SK-N-SH treated with all-trans-retinoic acid at 6 μM for 48 hours (cell line): Measurements from ENCODE around the gene CRIP3.

ENCODE experiments used
- ATAC-seq: fragments of 200-7000 bp; cut with Tn5 transposase; 3 replicates; pipeline ENCODE4 v1.9.1; 2020; ENCODE audit warnings: mild to moderate bottlenecking, moderate library complexity
- ARNTL ChIP-seq: fragments of 450-650 bp; formaldehyde crosslinking; IDR thresholded peaks from 2 replicates; pipeline ENCODE4 v1.5.0; 2020; ENCODE audit warnings: low read depth, mild to moderate bottlenecking, moderate library complexity, borderline replicate concordance
- CSDC2 ChIP-seq: fragments of 250-450 bp; sonication (Bioruptor Pico); IDR thresholded peaks from 2 replicates; pipeline ENCODE4 v1.5.0; 2020; ENCODE audit warnings: mild to moderate bottlenecking, moderate library complexity
- ESRRG ChIP-seq: fragments of 250-450 bp; sonication (Bioruptor Pico); IDR thresholded peaks from 2 replicates; pipeline ENCODE4 v1.6.1; 2021; ENCODE audit warnings: mild to moderate bottlenecking
- GLIS3 ChIP-seq: fragments of 250-450 bp; sonication (Bioruptor Pico); IDR thresholded peaks from 2 replicates; pipeline ENCODE4 v1.5.0; 2020; ENCODE audit warnings: mild to moderate bottlenecking, moderate library complexity
- ISL1 ChIP-seq: fragments of 250-450 bp; sonication (Bioruptor Pico); IDR thresholded peaks from 2 replicates; pipeline ENCODE4 v2.1.2; 2022; ENCODE audit warnings: mild to moderate bottlenecking, moderate library complexity
- OSR1 ChIP-seq: fragments of 250-450 bp; sonication (Bioruptor Pico); IDR thresholded peaks from 2 replicates; pipeline ENCODE4 v1.8.0; 2022; ENCODE audit warnings: moderate library complexity, mild to moderate bottlenecking, inconsistent platforms
- POU6F1 ChIP-seq: fragments of 250-450 bp; sonication (Bioruptor Pico); IDR thresholded peaks from 2 replicates; pipeline ENCODE4 v1.8.0; 2021; ENCODE audit warnings: low read depth, mild to moderate bottlenecking, moderate library complexity, borderline replicate concordance
- PPARA ChIP-seq: fragments of 250-450 bp; sonication (Bioruptor Pico); IDR thresholded peaks from 2 replicates; pipeline ENCODE4 v1.5.0; 2020; ENCODE audit warnings: mild to moderate bottlenecking, borderline replicate concordance
- RARB ChIP-seq: fragments of 250-450 bp; sonication (Bioruptor Pico); IDR thresholded peaks from 2 replicates; pipeline ENCODE4 v1.8.0; 2021; ENCODE audit warnings: mild to moderate bottlenecking, moderate library complexity
- SNAI2 ChIP-seq: fragments of 250-450 bp; sonication (Bioruptor Pico); IDR thresholded peaks from 2 replicates; pipeline ENCODE4 v1.5.0; 2020; ENCODE audit warnings: mild to moderate bottlenecking, moderate library complexity
- TCF4 ChIP-seq: fragments of 250-450 bp; sonication (Bioruptor Pico); IDR thresholded peaks from 2 replicates; pipeline ENCODE4 v1.8.0; 2021; ENCODE audit warnings: mild to moderate bottlenecking, moderate library complexity, borderline replicate concordance
- TOX ChIP-seq: fragments of 250-450 bp; sonication (Bioruptor Pico); IDR thresholded peaks from 2 replicates; pipeline ENCODE4 v1.8.0; 2021; ENCODE audit warnings: mild to moderate bottlenecking, moderate library complexity, borderline replicate concordance
- TSHZ2 ChIP-seq: fragments of 250-450 bp; sonication (Bioruptor Pico); IDR thresholded peaks from 2 replicates; pipeline ENCODE4 v1.5.0; 2020; ENCODE audit warnings: mild to moderate bottlenecking, moderate library complexity
- ZC3H10 ChIP-seq: fragments of 250-450 bp; sonication (Bioruptor Pico); IDR thresholded peaks from 2 replicates; pipeline ENCODE4 v1.5.1; 2021; ENCODE audit warnings: mild to moderate bottlenecking, moderate library complexity
- ZFP3 ChIP-seq: fragments of 250-450 bp; sonication (Bioruptor Pico); IDR thresholded peaks from 2 replicates; pipeline ENCODE4 v1.5.0; 2020; ENCODE audit warnings: mild to moderate bottlenecking, moderate library complexity
- ZFP30 ChIP-seq: fragments of 450-650 bp; formaldehyde crosslinking; IDR thresholded peaks from 2 replicates; pipeline ENCODE4 v1.5.0; 2022; ENCODE audit warnings: mild to moderate bottlenecking, moderate library complexity
- ZNF565 ChIP-seq: fragments of 450-650 bp; formaldehyde crosslinking; conservative IDR thresholded peaks from 2 replicates; pipeline ENCODE4 v1.5.0; 2020; ENCODE audit warnings: low read depth, mild to moderate bottlenecking, moderate library complexity
- ZNF70 ChIP-seq: fragments of 450-650 bp; formaldehyde crosslinking; IDR thresholded peaks from 2 replicates; pipeline ENCODE4 v1.5.0; 2020; ENCODE audit warnings: mild to moderate bottlenecking, moderate library complexity
- ZNF8 ChIP-seq: fragments of 450-650 bp; formaldehyde crosslinking; IDR thresholded peaks from 2 replicates; pipeline ENCODE4 v1.5.0; 2020; ENCODE audit warnings: mild to moderate bottlenecking, moderate library complexity
- TF ChIP-seq, protein P1 (sequence below): fragments of 250-450 bp; sonication (Bioruptor Pico); IDR thresholded peaks from 2 replicates; pipeline ENCODE4 v1.5.1; 2020; ENCODE audit warnings: low read depth, mild to moderate bottlenecking, moderate library complexity
- TF ChIP-seq, protein P2 (sequence below): fragments of 250-450 bp; sonication (Bioruptor Pico); IDR thresholded peaks from 2 replicates; pipeline ENCODE4 v1.5.1; 2021; ENCODE audit warnings: mild to moderate bottlenecking, moderate library complexity

The CRIP3 gene

GRCh38 chr6:43262000-43262779, 46.4 kb downstream of the CRIP3 start:
- TF ChIP-seq, protein P1, sequence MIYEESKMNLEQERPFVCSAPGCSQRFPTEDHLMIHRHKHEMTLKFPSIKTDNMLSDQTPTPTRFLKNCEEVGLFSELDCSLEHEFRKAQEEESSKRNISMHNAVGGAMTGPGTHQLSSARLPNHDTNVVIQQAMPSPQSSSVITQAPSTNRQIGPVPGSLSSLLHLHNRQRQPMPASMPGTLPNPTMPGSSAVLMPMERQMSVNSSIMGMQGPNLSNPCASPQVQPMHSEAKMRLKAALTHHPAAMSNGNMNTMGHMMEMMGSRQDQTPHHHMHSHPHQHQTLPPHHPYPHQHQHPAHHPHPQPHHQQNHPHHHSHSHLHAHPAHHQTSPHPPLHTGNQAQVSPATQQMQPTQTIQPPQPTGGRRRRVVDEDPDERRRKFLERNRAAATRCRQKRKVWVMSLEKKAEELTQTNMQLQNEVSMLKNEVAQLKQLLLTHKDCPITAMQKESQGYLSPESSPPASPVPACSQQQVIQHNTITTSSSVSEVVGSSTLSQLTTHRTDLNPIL (CRISPR knock-in tag): no peak
- TF ChIP-seq TSHZ2 (CRISPR knock-in tag) (no peak), ZNF565 (CRISPR knock-in tag) (no peak), GLIS3 (CRISPR knock-in tag) (no peak), RARB (CRISPR knock-in tag) (no peak), PPARA (no peak), ZFP30 (CRISPR knock-in tag) (no peak), CSDC2 (CRISPR knock-in tag) (no peak), ZNF70 (no peak), ESRRG (CRISPR knock-in tag) (no peak), ZNF8 (no peak), TOX (no peak)
- no peak for ATAC-seq

DNA sequence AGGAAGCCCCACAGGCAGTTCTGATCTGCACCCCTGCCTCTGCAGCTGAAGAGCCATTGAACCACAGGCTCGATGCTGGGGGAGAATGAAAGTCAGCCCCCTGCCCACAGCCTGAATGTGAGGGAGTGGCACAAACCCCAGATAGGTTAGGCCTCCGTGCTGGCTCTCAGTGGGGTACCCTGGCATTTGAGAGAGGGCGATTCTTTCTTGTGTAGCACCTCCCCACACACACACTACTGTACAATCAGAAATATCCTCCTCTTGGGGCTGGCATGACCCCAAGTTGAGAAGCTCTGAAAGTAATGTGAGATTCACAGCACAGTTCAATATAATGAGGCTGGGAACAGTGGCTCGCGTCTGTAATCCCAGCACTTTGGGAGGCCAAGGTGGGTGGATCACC, 47.4 kb downstream of the CRIP3 start:
- no peak for TF ChIP-seq PPARA
- no peak for TF ChIP-seq SNAI2 (CRISPR knock-in tag)
- no peak for ATAC-seq

- ATAC-seq: no peak
- TF ChIP-seq ZFP3 (CRISPR knock-in tag) (no peak), CSDC2 (CRISPR knock-in tag) (no peak), ZFP30 (CRISPR knock-in tag) (no peak), PPARA (no peak), ESRRG (CRISPR knock-in tag) (no peak), SNAI2 (CRISPR knock-in tag) (no peak), ARNTL (CRISPR knock-in tag) (no peak), OSR1 (CRISPR knock-in tag) (no peak), RARB (CRISPR knock-in tag) (no peak), TSHZ2 (CRISPR knock-in tag) (no peak)
- TF ChIP-seq, protein P2, sequence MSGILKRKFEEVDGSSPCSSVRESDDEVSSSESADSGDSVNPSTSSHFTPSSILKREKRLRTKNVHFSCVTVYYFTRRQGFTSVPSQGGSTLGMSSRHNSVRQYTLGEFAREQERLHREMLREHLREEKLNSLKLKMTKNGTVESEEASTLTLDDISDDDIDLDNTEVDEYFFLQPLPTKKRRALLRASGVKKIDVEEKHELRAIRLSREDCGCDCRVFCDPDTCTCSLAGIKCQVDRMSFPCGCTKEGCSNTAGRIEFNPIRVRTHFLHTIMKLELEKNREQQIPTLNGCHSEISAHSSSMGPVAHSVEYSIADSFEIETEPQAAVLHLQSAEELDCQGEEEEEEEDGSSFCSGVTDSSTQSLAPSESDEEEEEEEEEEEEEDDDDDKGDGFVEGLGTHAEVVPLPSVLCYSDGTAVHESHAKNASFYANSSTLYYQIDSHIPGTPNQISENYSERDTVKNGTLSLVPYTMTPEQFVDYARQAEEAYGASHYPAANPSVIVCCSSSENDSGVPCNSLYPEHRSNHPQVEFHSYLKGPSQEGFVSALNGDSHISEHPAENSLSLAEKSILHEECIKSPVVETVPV (CRISPR knock-in tag): no peak
- TF ChIP-seq, all 23 proteins: peak for 0
Observed at GRCh38 chr6:43260791-43261190, 47.8 kb downstream of the CRIP3 start.

DNA sequence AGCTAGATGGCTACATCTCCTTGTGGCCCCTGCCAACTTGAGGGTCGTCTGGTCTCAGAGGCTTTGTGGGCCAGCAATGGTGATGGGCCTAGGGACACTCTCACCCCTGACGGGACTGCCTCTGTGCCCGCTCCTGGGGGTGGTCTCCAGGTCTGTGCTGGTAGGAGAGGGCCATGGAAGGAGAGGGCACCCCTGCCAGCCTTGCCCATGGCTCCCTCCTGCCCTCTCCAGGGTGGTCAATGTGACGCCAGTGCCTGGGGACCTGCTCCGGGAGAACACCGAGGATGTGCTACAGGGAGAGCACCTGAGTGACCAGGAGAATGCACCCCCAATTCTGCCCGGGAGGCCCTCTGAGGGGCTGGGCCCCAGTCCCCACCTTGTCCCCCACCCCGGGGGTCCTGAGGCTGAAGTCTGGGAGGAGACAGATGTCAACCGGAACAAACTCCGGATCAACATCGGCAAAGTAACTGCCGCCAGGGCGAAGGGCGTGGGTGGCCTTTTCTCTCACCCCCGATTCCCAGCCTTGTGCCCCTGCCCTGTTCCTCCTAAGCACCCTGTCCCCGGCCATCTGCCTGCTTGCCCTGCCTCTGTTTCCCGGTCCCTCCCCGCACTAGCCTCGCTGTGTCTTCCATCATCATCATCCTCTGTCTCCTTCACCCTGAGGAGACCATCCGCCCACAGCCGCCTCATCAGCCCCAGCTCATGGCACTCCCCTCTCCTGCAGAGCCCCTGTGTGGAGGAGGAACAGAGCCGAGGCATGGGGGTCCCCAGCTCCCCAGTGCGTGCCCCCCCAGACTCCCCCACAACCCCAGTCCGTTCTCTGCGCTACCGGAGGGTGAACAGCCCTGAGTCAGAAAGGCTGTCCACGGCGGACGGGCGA, 49.6 kb downstream of the CRIP3 start:
- no peak for ATAC-seq
- no peak for TF ChIP-seq TCF4
- TF ChIP-seq POU6F1 (CRISPR knock-in tag): no peak
- no peak for TF ChIP-seq PPARA
- TF ChIP-seq RARB (CRISPR knock-in tag): no peak
- TF ChIP-seq ZFP30 (CRISPR knock-in tag): no peak
- TF ChIP-seq TSHZ2 (CRISPR knock-in tag): no peak
- TF ChIP-seq ARNTL (CRISPR knock-in tag): no peak
- no peak for TF ChIP-seq ISL1
- no peak for TF ChIP-seq ZC3H10 (CRISPR knock-in tag)
- TF ChIP-seq ZNF70: no peak
- TF ChIP-seq SNAI2 (CRISPR knock-in tag): no peak
